Right cardiac atrium (tissue), 5 donors: ENCODE results near the gene ABLIM2. TPM values are rescaled to one million over a fixed set of nuclear protein-coding genes. Genes with fewer than 3 reads are reported as not detected.

Experiments
- ATAC-seq, 2 donors: fragments of 200-7000 bp; cut with Tn5 transposase; one replicate each; pipeline versions ENCODE4 v1.8.0 to v1.9.1; 2020; ENCODE audit warnings: moderate library complexity in 2 of 2, mild to moderate bottlenecking in 1 of 2
- DNase-seq, 3 donors: peaks; one replicate each; pipeline ENCODE4 v3.0.0-alpha.2; 2020
- H3K27ac ChIP-seq: one replicate; pipeline ENCODE4 v1.5.1; 2013; ENCODE audit warnings: mild to moderate bottlenecking, low read length, control low read depth, moderate library complexity
- H3K27me3 ChIP-seq: one replicate; pipeline ENCODE4 v1.6.1; 2013; ENCODE audit not compliant: control insufficient read depth, insufficient read depth
- H3K4me1 ChIP-seq: one replicate; pipeline ENCODE4 v1.6.1; 2013; ENCODE audit warnings: low read length; ENCODE audit not compliant: control insufficient read depth, insufficient read depth
- H3K4me3 ChIP-seq: one replicate; pipeline ENCODE4 v1.5.1; 2013; ENCODE audit warnings: low read length, control low read depth
- H3K9me3 ChIP-seq: one replicate; pipeline ENCODE4 v1.6.1; 2013; ENCODE audit warnings: low read length; ENCODE audit not compliant: control insufficient read depth
- WGBS: extraction: QIAGEN DNeasy Blood & Tissue Kit; methylation state at CpG from one replicate; pipeline ENCODE4 v1.1.7; 2013; 5-methylcytosine and 5-hydroxymethylcytosine counted together
- intact Hi-C, 4 donors: fragments of 100-400 bp; cut with DNase I; formaldehyde crosslinking; loops; one replicate each; pipeline versions ENCODE4 v1.11.0 to v1.14.0; 2022 to 2023
- polyA plus RNA-seq: library from polyadenylated mRNA; stranded (reverse); fragments of 200-250 nt; gene quantifications from one replicate; pipeline ENCODE4 v1.2.3, GENCODE V29; 2013
- total RNA-seq, 4 donors: library from RNA; stranded (reverse); fragmentation: NEBNext Ultra II Directional; extraction: Animal tissue kit (Norgen Biotek cat#: 25700); gene quantifications; one replicate each; pipeline ENCODE4 v1.2.1, GENCODE V29; 2021
- donor health status: healthy with polysubstance abuse.
- donor health status: DM: no; HTN: yes; CAD: no.
- donor health status: DM: no; HTN: no; CAD: no.
- donor health status: DM: no; HTN: yes; CAD: no; lungs with severe emphysema.
- donor health status: DM: yes; HTN: yes; CAD: no.

Gene ABLIM2
- total and polyA plus RNA-seq, 5 donors: 4.2 to 17.4 (median 8.9) TPM

GRCh38 chr4:8155660-8156421 is 2.8 kb downstream of the ABLIM2 start:
- H3K4me3 ChIP-seq: no peak overlapping the region
- intact Hi-C loops: no loop called here
- H3K4me1 ChIP-seq: peaks cover 2% of the 10 kb centered on the region
- DNase-seq (peak in 2 of 3 donors; percentile 34 to 37), ATAC-seq (no peak)
- no peaks in the 10 kb centered on the region for H3K27me3 ChIP-seq
- H3K27ac ChIP-seq: no peak overlapping the region
- 96% methylated on average over 14 of the region's 14 CpGs for WGBS
- no peaks in the 10 kb centered on the region for H3K9me3 ChIP-seq

GRCh38 chr4:8155048-8155447 is 3.6 kb downstream of the ABLIM2 start:
- DNase-seq (no peak), ATAC-seq (no peak)
- 75% methylated on average over 6 of the region's 6 CpGs for WGBS
- Histone ChIP-seq H3K4me1 (peaks cover 2% of the 10 kb centered on the region), H3K27me3 (no peaks in the 10 kb centered on the region), H3K4me3 (no peak overlapping the region), H3K27ac (no peak overlapping the region), H3K9me3 (no peaks in the 10 kb centered on the region)
- intact Hi-C loops: no loop called here

- intact Hi-C loops: no loop called here
- ATAC-seq (no peak), DNase-seq (peak in 2 of 3 donors; percentile 7 to 33)
- Histone ChIP-seq H3K27ac (no peak overlapping the region), H3K4me3 (no peak overlapping the region), H3K9me3 (no peaks in the 10 kb centered on the region), H3K27me3 (no peaks in the 10 kb centered on the region), H3K4me1 (peaks cover 2% of the 10 kb centered on the region)
- 71% methylated on average over 10 of the region's 10 CpGs for WGBS
These were observed 5.2 kb downstream of the ABLIM2 start for GRCh38 chr4:8153441-8153840.

GRCh38 chr4:8152865-8153257 is 5.8 kb downstream of the ABLIM2 start:
- 63% methylated on average over 6 of the region's 6 CpGs for whole genome bisulfite sequencing
- Histone ChIP-seq H3K27ac (no peak overlapping the region), H3K27me3 (no peaks in the 10 kb centered on the region), H3K4me1 (peaks cover 2% of the 10 kb centered on the region), H3K9me3 (no peaks in the 10 kb centered on the region), H3K4me3 (no peak overlapping the region)
- ATAC-seq (no peak), DNase-seq (peak in 2 of 3 donors; percentile 42 to 60)
- intact Hi-C loops: no loop called here

- peak in 1 of 3 donors; percentile 53 for DNase-seq
- H3K27me3 ChIP-seq: no peaks in the 10 kb centered on the region
These were observed 6.3 kb downstream of the ABLIM2 start for GRCh38 chr4:8152090-8152864.

GRCh38 chr4:8151165-8151650 is 7.4 kb downstream of the ABLIM2 start:
- H3K9me3 ChIP-seq: no peaks in the 10 kb centered on the region
- intact Hi-C loops: no loop called here
- WGBS: 90% methylated on average over 15 of the region's 15 CpGs
- no peaks in the 10 kb centered on the region for H3K27me3 ChIP-seq
- ATAC-seq (no peak), DNase-seq (peak in 1 of 3 donors; percentile 29)
- peaks cover 2% of the 10 kb centered on the region for H3K4me1 ChIP-seq
- no peak overlapping the region for H3K4me3 ChIP-seq
- H3K27ac ChIP-seq: no peak overlapping the region

More at GRCh38 chr4:8152090-8152864, 6.3 kb downstream of the ABLIM2 start:
- no peak for ATAC-seq
- Histone ChIP-seq H3K4me1 (peaks cover 2% of the 10 kb centered on the region), H3K9me3 (no peaks in the 10 kb centered on the region), H3K4me3 (no peak overlapping the region), H3K27ac (no peak overlapping the region)
- WGBS: 90% methylated on average over 39 of the region's 39 CpGs
- intact Hi-C loops: no loop called here

- peaks cover 2% of the 10 kb centered on the region for H3K4me1 ChIP-seq
- WGBS: 80% methylated on average over 29 of the region's 29 CpGs
- intact Hi-C loops: no loop called here
- ATAC-seq (no peak), DNase-seq (peak in 1 of 3 donors; percentile 36)
- H3K27ac ChIP-seq: no peak overlapping the region
- no peaks in the 10 kb centered on the region for H3K27me3 ChIP-seq
- H3K9me3 ChIP-seq: no peaks in the 10 kb centered on the region
- no peak overlapping the region for H3K4me3 ChIP-seq
These were observed 8.2 kb downstream of the ABLIM2 start for GRCh38 chr4:8150152-8151090.

GRCh38 chr4:8149664-8150063 is 8.9 kb downstream of the ABLIM2 start:
- WGBS: 80% methylated on average over 7 of the region's 7 CpGs
- Histone ChIP-seq H3K4me3 (no peak overlapping the region), H3K9me3 (no peaks in the 10 kb centered on the region), H3K27me3 (no peaks in the 10 kb centered on the region), H3K27ac (no peak overlapping the region), H3K4me1 (peaks cover 2% of the 10 kb centered on the region)
- ATAC-seq (no peak), DNase-seq (peak in 1 of 3 donors; percentile 39)
- intact Hi-C loops: no loop called here

- intact Hi-C loops: no loop called here
- no peaks in the 10 kb centered on the region for H3K27me3 ChIP-seq
- no peak overlapping the region for H3K27ac ChIP-seq
- H3K4me1 ChIP-seq: peaks cover 3% of the 10 kb centered on the region
- no peaks in the 10 kb centered on the region for H3K9me3 ChIP-seq
- H3K4me3 ChIP-seq: no peak overlapping the region
- DNase-seq: peak in 2 of 3 donors; percentile 25 to 26
- WGBS: 93% methylated on average over 14 of the region's 14 CpGs
- no peak for ATAC-seq
These were observed 9.7 kb downstream of the ABLIM2 start for GRCh38 chr4:8148785-8149435.

GRCh38 chr4:8148159-8148558 is 10.5 kb downstream of the ABLIM2 start:
- peaks cover 5% of the 10 kb centered on the region for H3K4me1 ChIP-seq
- 96% methylated on average over 13 of the region's 13 CpGs for WGBS

More at GRCh38 chr4:8148159-8148558, 10.5 kb downstream of the ABLIM2 start:
- DNase-seq (peak in 2 of 3 donors; percentile 16 to 30), ATAC-seq (no peak)
- H3K9me3 ChIP-seq: no peaks in the 10 kb centered on the region
- intact Hi-C loops: no loop called here
- H3K4me3 ChIP-seq: no peak overlapping the region
- H3K27ac ChIP-seq: no peak overlapping the region
- no peaks in the 10 kb centered on the region for H3K27me3 ChIP-seq
